Keratinocyte (primary cell): ENCODE measurements around the gene MFSD1. TPM values are rescaled to one million over a fixed set of nuclear protein-coding genes. Genes with fewer than 3 reads are reported as not detected.

ENCODE experiments used
- DNase-seq: peaks from one replicate; pipeline ENCODE4 v3.0.0-alpha.2; 2011; ENCODE audit warnings: low read depth, missing footprints, low spot score
- FAIRE-seq: peaks from 2 replicates; lab custom pipeline; 2011; peaks lifted over from hg19 to GRCh38; lab: Jason Lieb, UNC
- H2AFZ ChIP-seq: 2 replicates; pipeline ENCODE4 v1.6.0; 2012; ENCODE audit warnings: low read length, control low read depth, inconsistent platforms; ENCODE audit not compliant: control insufficient read depth
- H3K27ac ChIP-seq: 2 replicates; pipeline ENCODE4 v1.5.1; 2011; ENCODE audit warnings: low read length; ENCODE audit not compliant: control insufficient read depth, insufficient read depth
- H3K27me3 ChIP-seq: 3 replicates; pipeline ENCODE4 v1.6.0; 2011; ENCODE audit warnings: low read length; ENCODE audit not compliant: control insufficient read depth, insufficient read depth; ENCODE audit errors: extremely low read depth
- H3K36me3 ChIP-seq, 2 experiments: 2 replicates in 1 of 2; 3 replicates in 1 of 2; pipeline ENCODE4 v1.5.1; 2011; ENCODE audit warnings: low read length in 2 of 2, mild to moderate bottlenecking in 1 of 2; ENCODE audit not compliant: control insufficient read depth in 2 of 2, insufficient read depth in 2 of 2; ENCODE audit errors: extremely low read depth in 1 of 2
- H3K4me1 ChIP-seq: 3 replicates; pipeline ENCODE4 v1.5.1; 2011; ENCODE audit warnings: low read length; ENCODE audit not compliant: control insufficient read depth, insufficient read depth; ENCODE audit errors: extremely low read depth
- H3K4me2 ChIP-seq: 3 replicates; pipeline ENCODE4 v1.6.0; 2011; ENCODE audit warnings: low read depth, low read length; ENCODE audit not compliant: control insufficient read depth, insufficient read depth; ENCODE audit errors: extremely low read depth
- H3K4me3 ChIP-seq, 3 experiments: fragments of 200-600 bp in 1 of 3; sonication (generic) in 1 of 3; 2 replicates in 2 of 3; 3 replicates in 1 of 3; pipeline ENCODE4 v1.5.1; 2011 to 2016; ENCODE audit warnings: low read length in 3 of 3, mild to moderate bottlenecking in 3 of 3, control low read depth in 2 of 3, inconsistent platforms in 1 of 3, low read depth in 1 of 3, mixed read lengths in 1 of 3, mixed run types in 1 of 3, moderate library complexity in 1 of 3; ENCODE audit not compliant: control insufficient read depth in 2 of 3, insufficient read depth in 2 of 3; ENCODE audit errors: extremely low read depth in 1 of 3
- H3K79me2 ChIP-seq: 2 replicates; pipeline ENCODE4 v1.6.0; 2012; ENCODE audit warnings: low read length; ENCODE audit not compliant: control insufficient read depth, insufficient read depth
- H3K9ac ChIP-seq: 3 replicates; pipeline ENCODE4 v1.6.0; 2011; ENCODE audit warnings: low read length; ENCODE audit not compliant: control insufficient read depth, insufficient read depth; ENCODE audit errors: extremely low read depth
- H3K9me1 ChIP-seq: 3 replicates; pipeline ENCODE4 v1.6.0; 2011; ENCODE audit warnings: low read length; ENCODE audit not compliant: control insufficient read depth, insufficient read depth; ENCODE audit errors: extremely low read depth
- H3K9me3 ChIP-seq: 2 replicates; pipeline ENCODE4 v1.5.1; 2012; ENCODE audit warnings: low read depth, low read length; ENCODE audit not compliant: control insufficient read depth
- H4K20me1 ChIP-seq: 3 replicates; pipeline ENCODE4 v1.6.0; 2011; ENCODE audit warnings: low read length; ENCODE audit not compliant: control insufficient read depth, insufficient read depth; ENCODE audit errors: extremely low read depth
- CTCF ChIP-seq, 3 experiments: IDR thresholded peaks in 1 of 3; conservative IDR thresholded peaks in 1 of 3; optimal IDR thresholded peaks in 1 of 3; 2 replicates in 2 of 3; 3 replicates in 1 of 3; pipeline versions ENCODE3 to v1.5.1; 2011; ENCODE audit warnings: low read length in 3 of 3, mild to moderate bottlenecking in 3 of 3, moderate library complexity in 2 of 3, control low read depth in 1 of 3, inconsistent platforms in 1 of 3; ENCODE audit not compliant: insufficient read depth in 2 of 3; ENCODE audit errors: extremely low read depth in 1 of 3
- EZH2 ChIP-seq: IDR thresholded peaks from one replicate; pipeline ENCODE4 v1.6.1; 2012; ENCODE audit warnings: inconsistent platforms, mild to moderate bottlenecking, low read length, moderate library complexity
- dilution Hi-C: fragments of 300-500 bp; cut with MboI; formaldehyde crosslinking; loops from one replicate; pipeline ENCODE4 v1.7.0; 2020; ENCODE audit warnings: low sequenced_read_pairs; ENCODE audit not compliant: extremely low pct_ligation_motif_present
- polyA plus RNA-seq, 5 experiments: library from polyadenylated mRNA; depleted of rRNA in 3 of 5; stranded (reverse) in 3 of 5; stranded (forward) in 1 of 5; unstranded in 1 of 5; fragments of >200 nt; gene quantifications; 1 replicate in 1 of 5; 2 replicates in 3 of 5; 3 replicates in 1 of 5; pipeline versions ENCODE4 v1.2.1 to v1.2.3, GENCODE V29; 2011 to 2012; ENCODE audit warnings: missing spikeins in 2 of 5, low read depth in 1 of 5, low replicate concordance in 1 of 5

The MFSD1 gene
- polyA plus RNA-seq, 1 donor (not counting 4 experiments of a cell fraction or from before 2014, with no cell fraction given): 49.8 TPM

DNA sequence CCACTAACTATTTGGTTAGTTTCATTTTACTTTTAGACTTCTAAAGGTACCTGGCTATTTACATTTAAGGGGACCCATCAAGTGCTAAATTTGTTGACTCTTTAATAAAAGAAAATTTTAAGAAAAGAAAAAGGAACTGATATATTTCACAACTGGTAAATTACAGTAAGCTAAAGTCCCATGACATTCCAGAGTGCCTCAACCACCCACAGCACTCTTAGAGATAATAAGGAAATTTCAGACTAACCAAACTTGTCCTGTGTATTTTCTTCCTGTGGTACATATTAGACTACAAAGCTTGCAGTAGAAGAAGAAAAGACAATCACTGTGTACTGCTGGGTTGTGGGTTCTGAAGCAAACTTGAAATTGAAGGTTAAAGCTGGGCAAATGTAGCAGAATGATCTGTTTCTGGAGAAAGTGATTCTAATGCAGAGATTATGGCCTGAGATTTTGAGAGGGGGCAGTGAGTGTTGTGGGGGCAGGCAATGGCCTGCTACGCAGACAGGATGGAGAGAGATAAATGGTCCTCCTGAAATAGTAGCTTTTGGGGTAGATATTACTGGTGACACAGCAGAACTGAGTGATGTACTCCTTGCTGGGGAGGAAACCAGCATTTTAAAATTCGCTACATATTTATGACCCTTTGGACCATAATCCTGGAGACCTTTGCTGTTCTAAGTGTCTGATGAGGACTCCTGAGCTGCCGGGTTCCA, 24.5 kb upstream of the MFSD1 start:
- Histone ChIP-seq H3K9ac (no peak overlapping the region), H3K9me1 (no peaks in the 10 kb centered on the region), H3K4me2 (no peak overlapping the region), H3K4me3 (no peak overlapping the region), H4K20me1 (no peaks in the 10 kb centered on the region), H3K9me3 (no peaks in the 10 kb centered on the region), H3K27me3 (no peaks in the 10 kb centered on the region), H2AFZ (no peak overlapping the region), H3K27ac (no peak overlapping the region), H3K36me3 (no peaks in the 10 kb centered on the region), H3K4me1 (no peaks in the 10 kb centered on the region), H3K79me2 (no peaks in the 10 kb centered on the region)
- dilution Hi-C loops: no loop called here
- DNase-seq: no peak
- TF ChIP-seq EZH2: no peak
- TF ChIP-seq CTCF (optimal IDR thresholded peaks at IDR 0.05 in 1 of 3, IDR thresholded peaks at IDR 0.05 in 1 of 3, conservative IDR thresholded peaks at IDR 0.05 in 1 of 3; ENCODE audit: extremely low read depth in 1 of 3, insufficient read depth in 2 of 3, low read length in 3 of 3): no peak
- FAIRE-seq: no peak

DNA sequence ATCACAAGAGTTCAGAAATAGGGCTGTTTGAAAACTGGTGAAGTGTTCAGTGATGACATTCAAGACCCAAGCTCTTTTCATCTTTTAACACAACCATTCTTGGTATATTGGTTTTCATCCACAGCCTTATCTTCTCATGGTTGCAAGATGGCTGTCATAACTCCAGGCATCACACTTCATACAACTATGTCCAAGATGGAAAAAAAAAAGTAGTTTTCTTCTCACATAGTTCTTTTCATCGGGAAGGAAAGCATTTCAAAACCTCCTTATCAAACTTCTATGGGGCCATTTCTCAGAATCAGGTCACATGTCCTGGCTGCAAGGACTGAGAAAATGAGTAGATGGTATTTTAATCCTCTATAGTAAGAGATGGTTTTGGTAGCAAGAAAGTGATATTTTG, 21.1 kb upstream of the MFSD1 start:
- H4K20me1 ChIP-seq: no peaks in the 10 kb centered on the region
- H3K27me3 ChIP-seq: no peaks in the 10 kb centered on the region
- H3K4me3 ChIP-seq: no peak overlapping the region
- no peak for TF ChIP-seq EZH2
- no peak for TF ChIP-seq CTCF (optimal IDR thresholded peaks at IDR 0.05 in 1 of 3, IDR thresholded peaks at IDR 0.05 in 1 of 3, conservative IDR thresholded peaks at IDR 0.05 in 1 of 3; ENCODE audit: extremely low read depth in 1 of 3, insufficient read depth in 2 of 3, low read length in 3 of 3)
- H3K9me1 ChIP-seq: no peaks in the 10 kb centered on the region
- no peak overlapping the region for H2AFZ ChIP-seq
- no peaks in the 10 kb centered on the region for H3K9me3 ChIP-seq
- H3K79me2 ChIP-seq: no peaks in the 10 kb centered on the region
- no peak overlapping the region for H3K4me2 ChIP-seq
- no peak overlapping the region for H3K27ac ChIP-seq
- no peaks in the 10 kb centered on the region for H3K36me3 ChIP-seq
- no peak overlapping the region for H3K9ac ChIP-seq
- peaks cover 2% of the 10 kb centered on the region for H3K4me1 ChIP-seq
- FAIRE-seq (no peak), DNase-seq (no peak)
- dilution Hi-C loops: loop anchor here (10.0 kb wide), 1 partner anchor 66 kb away; no protein-coding TSS in a partner anchor
